ENCODE results near the gene GPC6.

DNA sequence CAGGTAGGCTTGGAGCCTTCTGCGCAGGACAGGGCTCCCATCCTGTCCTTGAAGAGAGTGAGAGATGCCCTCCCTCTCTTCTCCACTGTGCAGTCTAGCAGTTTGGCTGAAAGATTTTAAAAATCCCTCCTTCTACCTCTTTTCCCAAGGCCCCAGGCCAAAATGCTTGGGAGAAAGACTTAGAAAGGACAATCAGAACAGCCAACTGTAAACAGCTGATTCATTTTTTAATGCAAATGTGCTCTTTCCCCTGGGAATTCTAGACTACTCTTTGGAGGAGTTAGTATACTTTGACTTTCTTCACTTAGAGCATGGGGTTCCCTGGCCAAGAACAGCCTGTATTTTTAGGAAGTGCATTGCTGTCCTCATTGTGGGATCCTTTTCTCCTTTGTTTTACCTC lies 398.9 kb downstream of the GPC6 start:
- TF ChIP-seq GATA2 (IDR thresholded peaks at IDR 0.05; ENCODE audit: insufficient read depth, insufficient read length, low read depth, low read length) (no peak), POLR2A (IDR thresholded peaks at IDR 0.05; ENCODE audit: low read depth, low read length) (no peak), EZH2 (IDR thresholded peaks at IDR 0.05; ENCODE audit: borderline replicate concordance, low read depth, low read length, severe bottlenecking) (no peak), JUN (IDR thresholded peaks at IDR 0.05; ENCODE audit: borderline replicate concordance, insufficient read depth, insufficient read length, low read depth) (no peak), FOS (IDR thresholded peaks at IDR 0.05; ENCODE audit: borderline replicate concordance, insufficient read depth, low read length) (no peak)
- TF ChIP-seq, protein P1, sequence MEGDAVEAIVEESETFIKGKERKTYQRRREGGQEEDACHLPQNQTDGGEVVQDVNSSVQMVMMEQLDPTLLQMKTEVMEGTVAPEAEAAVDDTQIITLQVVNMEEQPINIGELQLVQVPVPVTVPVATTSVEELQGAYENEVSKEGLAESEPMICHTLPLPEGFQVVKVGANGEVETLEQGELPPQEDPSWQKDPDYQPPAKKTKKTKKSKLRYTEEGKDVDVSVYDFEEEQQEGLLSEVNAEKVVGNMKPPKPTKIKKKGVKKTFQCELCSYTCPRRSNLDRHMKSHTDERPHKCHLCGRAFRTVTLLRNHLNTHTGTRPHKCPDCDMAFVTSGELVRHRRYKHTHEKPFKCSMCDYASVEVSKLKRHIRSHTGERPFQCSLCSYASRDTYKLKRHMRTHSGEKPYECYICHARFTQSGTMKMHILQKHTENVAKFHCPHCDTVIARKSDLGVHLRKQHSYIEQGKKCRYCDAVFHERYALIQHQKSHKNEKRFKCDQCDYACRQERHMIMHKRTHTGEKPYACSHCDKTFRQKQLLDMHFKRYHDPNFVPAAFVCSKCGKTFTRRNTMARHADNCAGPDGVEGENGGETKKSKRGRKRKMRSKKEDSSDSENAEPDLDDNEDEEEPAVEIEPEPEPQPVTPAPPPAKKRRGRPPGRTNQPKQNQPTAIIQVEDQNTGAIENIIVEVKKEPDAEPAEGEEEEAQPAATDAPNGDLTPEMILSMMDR (IDR thresholded peaks at IDR 0.05; ENCODE audit: extremely low read depth in 1 of 2, insufficient read depth in 1 of 2, low read depth in 1 of 2, low read length in 2 of 2) = no peak
- TF ChIP-seq, protein P2, sequence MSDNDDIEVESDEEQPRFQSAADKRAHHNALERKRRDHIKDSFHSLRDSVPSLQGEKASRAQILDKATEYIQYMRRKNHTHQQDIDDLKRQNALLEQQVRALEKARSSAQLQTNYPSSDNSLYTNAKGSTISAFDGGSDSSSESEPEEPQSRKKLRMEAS (IDR thresholded peaks at IDR 0.05; ENCODE audit: insufficient read depth, insufficient read length) = no peak

Measured in endothelial cell of umbilical vein (primary cell).